ENCODE results near the gene SLC23A1.

SLC23A1 gene

DNA sequence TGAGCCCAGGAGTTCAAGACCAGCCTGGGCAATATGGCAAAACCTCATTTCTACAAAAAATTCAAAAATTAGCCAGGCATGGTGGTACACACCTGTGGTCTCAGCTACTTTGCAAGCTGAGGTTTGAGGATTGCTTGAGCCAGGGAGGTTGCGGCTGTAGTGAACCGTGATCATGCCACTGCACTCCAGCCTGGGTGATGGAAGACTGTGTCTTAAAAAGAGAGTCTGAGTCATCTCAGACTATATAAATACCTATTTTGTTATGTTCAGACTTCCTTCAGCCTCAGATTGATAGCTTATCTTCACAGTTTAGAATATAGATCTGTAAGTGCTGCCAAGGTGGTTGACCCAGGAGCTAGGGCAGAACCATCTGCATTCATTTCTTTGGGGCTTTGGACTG, 43.0 kb downstream of the SLC23A1 start:
- no peak for DNase-seq (ENCODE audit: low read depth)
- no peak overlapping the region for H3K4me3 ChIP-seq (ENCODE audit: low read length)
- TF ChIP-seq, protein P1, sequence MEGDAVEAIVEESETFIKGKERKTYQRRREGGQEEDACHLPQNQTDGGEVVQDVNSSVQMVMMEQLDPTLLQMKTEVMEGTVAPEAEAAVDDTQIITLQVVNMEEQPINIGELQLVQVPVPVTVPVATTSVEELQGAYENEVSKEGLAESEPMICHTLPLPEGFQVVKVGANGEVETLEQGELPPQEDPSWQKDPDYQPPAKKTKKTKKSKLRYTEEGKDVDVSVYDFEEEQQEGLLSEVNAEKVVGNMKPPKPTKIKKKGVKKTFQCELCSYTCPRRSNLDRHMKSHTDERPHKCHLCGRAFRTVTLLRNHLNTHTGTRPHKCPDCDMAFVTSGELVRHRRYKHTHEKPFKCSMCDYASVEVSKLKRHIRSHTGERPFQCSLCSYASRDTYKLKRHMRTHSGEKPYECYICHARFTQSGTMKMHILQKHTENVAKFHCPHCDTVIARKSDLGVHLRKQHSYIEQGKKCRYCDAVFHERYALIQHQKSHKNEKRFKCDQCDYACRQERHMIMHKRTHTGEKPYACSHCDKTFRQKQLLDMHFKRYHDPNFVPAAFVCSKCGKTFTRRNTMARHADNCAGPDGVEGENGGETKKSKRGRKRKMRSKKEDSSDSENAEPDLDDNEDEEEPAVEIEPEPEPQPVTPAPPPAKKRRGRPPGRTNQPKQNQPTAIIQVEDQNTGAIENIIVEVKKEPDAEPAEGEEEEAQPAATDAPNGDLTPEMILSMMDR (IDR thresholded peaks at IDR 0.05; ENCODE audit: insufficient read depth, low read depth, low read length, missing control alignments): no peak

DNA sequence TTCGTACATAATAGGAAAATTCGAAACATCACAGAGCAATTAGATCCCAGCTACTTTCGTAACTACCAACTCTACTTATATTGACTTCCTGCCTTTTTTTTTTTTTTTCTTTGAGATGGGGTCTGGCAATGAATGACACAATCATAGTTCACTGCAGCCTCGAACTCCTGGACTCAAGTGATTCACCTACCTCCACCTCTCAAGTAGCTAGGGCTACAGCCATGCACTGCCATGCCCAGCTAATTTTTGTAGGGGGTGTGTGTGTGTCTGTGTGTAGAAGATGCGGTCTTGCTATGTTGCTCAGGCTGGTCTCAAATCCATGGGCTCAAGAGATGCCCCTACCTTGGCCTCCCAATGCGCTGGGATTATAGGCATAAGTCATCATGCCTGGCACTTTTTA, 47.3 kb downstream of the SLC23A1 start:
- no peak overlapping the region for H3K4me3 ChIP-seq (ENCODE audit: low read length)
- TF ChIP-seq, protein P1 (IDR thresholded peaks at IDR 0.05; ENCODE audit: insufficient read depth, low read depth, low read length, missing control alignments): no peak
- DNase-seq (ENCODE audit: low read depth): no peak

All from epithelial cell of esophagus (primary cell).